PC-9 (cell line): Measurements from ENCODE around the gene FAM185A. TPM values are rescaled to one million over a fixed set of nuclear protein-coding genes. Genes with fewer than 3 reads are reported as not detected.

Experiments
- BruUV-seq: library from RNA; stranded (reverse); fragments of 400-500 nt; replicated peaks from 2 replicates; lab custom pipeline; 2021; lab: Mats Ljungman, UMichigan
- CTCF ChIA-PET: fragments of 300-600 bp; sonication (Branson Sonifier 250); formaldehyde crosslinking; loops from one replicate; lab custom pipeline; 2022; ENCODE audit warnings: antibody characterized with exemption; lab: Charles Lee
- POLR2A ChIA-PET: fragments of 300-600 bp; sonication (Branson Sonifier 250); formaldehyde crosslinking; loops from one replicate; lab custom pipeline; 2022; ENCODE audit warnings: antibody characterized with exemption; ENCODE audit not compliant: unreplicated experiment; lab: Charles Lee
- DNase-seq, 2 experiments: peaks; one replicate each; pipeline versions ENCODE4 v3.0.0 to v3.0.0-alpha.2; 2015 to 2022; ENCODE audit warnings: mixed read lengths in 1 of 2
- H2AFZ ChIP-seq: fragments of 200-600 bp; sonication (generic); 2 replicates; pipeline ENCODE4 v1.8.1; 2017; ENCODE audit warnings: antibody characterized with exemption
- H3F3A ChIP-seq: fragments of 200-600 bp; sonication (generic); 2 replicates; pipeline ENCODE4 v1.8.1; 2017; ENCODE audit warnings: antibody characterized with exemption, mild to moderate bottlenecking, low read depth; ENCODE audit not compliant: insufficient read depth
- H3K27ac ChIP-seq: fragments of 200-600 bp; sonication (generic); 2 replicates; pipeline ENCODE4 v1.6.1; 2016; ENCODE audit warnings: mixed run types
- H3K27me3 ChIP-seq: fragments of 200-600 bp; sonication (generic); 2 replicates; pipeline ENCODE4 v1.6.1; 2016; ENCODE audit warnings: low read depth, mixed run types; ENCODE audit not compliant: insufficient read depth
- H3K36me3 ChIP-seq: fragments of 200-600 bp; sonication (generic); 2 replicates; pipeline ENCODE4 v1.6.1; 2016; ENCODE audit warnings: low read depth, mixed run types
- H3K4me1 ChIP-seq: fragments of 200-600 bp; sonication (generic); replicated peaks from 2 replicates; pipeline ENCODE4 v1.6.1; 2016; ENCODE audit warnings: mixed run types; ENCODE audit not compliant: insufficient read depth
- H3K4me2 ChIP-seq: fragments of 200-600 bp; sonication (generic); 2 replicates; pipeline ENCODE4 v1.6.1; 2017; ENCODE audit warnings: mixed run types
- H3K4me3 ChIP-seq: fragments of 200-600 bp; sonication (generic); 2 replicates; pipeline ENCODE4 v1.6.1; 2016; ENCODE audit warnings: mixed run types
- H3K79me2 ChIP-seq: fragments of 200-600 bp; sonication (generic); 2 replicates; pipeline ENCODE4 v1.6.1; 2017; ENCODE audit warnings: low read depth, mixed run types
- H3K9me2 ChIP-seq: fragments of 200-600 bp; sonication (generic); 2 replicates; pipeline ENCODE4 v1.8.1; 2017; ENCODE audit warnings: mild to moderate bottlenecking; ENCODE audit not compliant: insufficient read depth
- H3K9me3 ChIP-seq: fragments of 200-600 bp; sonication (generic); 2 replicates; pipeline ENCODE4 v1.8.1; 2016; ENCODE audit warnings: low read depth; ENCODE audit not compliant: insufficient read depth
- H4K20me1 ChIP-seq: fragments of 200-600 bp; sonication (generic); 2 replicates; pipeline ENCODE4 v1.8.1; 2017; ENCODE audit not compliant: insufficient read depth
- CTCF ChIP-seq: fragments of 200-600 bp; sonication (generic); conservative IDR thresholded peaks from 2 replicates; pipeline ENCODE4 v1.6.1; 2017; ENCODE audit warnings: mixed run types, antibody characterized with exemption, mild to moderate bottlenecking, moderate library complexity
- EZH2 ChIP-seq: fragments of 200-600 bp; sonication (generic); IDR thresholded peaks from 2 replicates; pipeline ENCODE4 v1.8.0; 2017; ENCODE audit warnings: antibody characterized with exemption, low read depth
- intact Hi-C: fragments of 100-400 bp; cut with micrococcal nuclease; formaldehyde crosslinking; loops from one replicate; pipeline ENCODE4 v1.10.0; 2022; ENCODE audit not compliant: unreplicated experiment
- total RNA-seq: library from RNA; stranded (reverse); gene quantifications from 2 replicates; pipeline ENCODE4 v1.2.3, GENCODE V29; 2021

FAM185A gene
- total RNA-seq, 1 experiment from 2014 or later: 9.2 TPM

- H3K9me3 ChIP-seq: no peaks in the 10 kb centered on the region
- H3K4me2 ChIP-seq: no peak overlapping the region
- no peaks in the 10 kb centered on the region for H3K79me2 ChIP-seq
- H3K4me3 ChIP-seq: no peak overlapping the region
- intact Hi-C loops: no loop called here
- 0 out of 2 replicates have a peak, but pooled peaks cover 3% of the 10 kb centered on the region for H3K9me2 ChIP-seq
- H3F3A ChIP-seq: no peaks in the 10 kb centered on the region; the same call in 1 of the 2 replicates
- ChIA-PET POLR2A (no interaction called here), CTCF (no interaction called here)
- DNase-seq: no peak
- H3K36me3 ChIP-seq: no peaks in the 10 kb centered on the region
- H3K27ac ChIP-seq: no peak overlapping the region
- no peaks in the 10 kb centered on the region for H4K20me1 ChIP-seq
- TF ChIP-seq CTCF (no peak), EZH2 (no peak)
- H3K27me3 ChIP-seq: no peaks in the 10 kb centered on the region
- H2AFZ ChIP-seq: no peak overlapping the region
- BruUV-seq: no TSS peak
- peaks cover 7% of the 10 kb centered on the region; the same call in 1 of the 2 replicates for H3K4me1 ChIP-seq
These were observed 64.6 kb downstream of the FAM185A start for GRCh38 chr7:102813191-102814024.

GRCh38 chr7:102814025-102814471 lies 65.2 kb downstream of the FAM185A start:
- POLR2A ChIA-PET: no interaction called here
- Histone ChIP-seq H3F3A (no peaks in the 10 kb centered on the region; the same call in 1 of the 2 replicates), H3K27ac (no peak overlapping the region), H3K4me3 (no peak overlapping the region), H3K9me3 (no peaks in the 10 kb centered on the region), H2AFZ (no peak overlapping the region), H3K79me2 (no peaks in the 10 kb centered on the region), H3K9me2 (0 out of 2 replicates have a peak, but pooled peaks cover 3% of the 10 kb centered on the region), H3K36me3 (no peaks in the 10 kb centered on the region), H3K4me1 (peaks cover 7% of the 10 kb centered on the region; the same call in 1 of the 2 replicates), H4K20me1 (no peaks in the 10 kb centered on the region), H3K4me2 (no peak overlapping the region), H3K27me3 (no peaks in the 10 kb centered on the region)
- no TSS peak for BruUV-seq
- CTCF ChIA-PET: no interaction called here
- DNase-seq: no peak
- no peak for TF ChIP-seq CTCF
- TF ChIP-seq EZH2: no peak
- intact Hi-C loops: no loop called here

GRCh38 chr7:102817616-102818573 lies 69.1 kb downstream of the FAM185A start:
- H4K20me1 ChIP-seq: no peaks in the 10 kb centered on the region
- H3K4me1 ChIP-seq: peaks cover 7% of the 10 kb centered on the region; the same call in 1 of the 2 replicates
- H3K9me2 ChIP-seq: no peaks in the 10 kb centered on the region
- POLR2A ChIA-PET: no interaction called here
- no peak overlapping the region for H2AFZ ChIP-seq
- H3K27me3 ChIP-seq: no peaks in the 10 kb centered on the region
- H3K4me3 ChIP-seq: no peak overlapping the region
- no peak for DNase-seq
- CTCF ChIA-PET: no interaction called here
- no peaks in the 10 kb centered on the region for H3K36me3 ChIP-seq
- TF ChIP-seq CTCF (no peak), EZH2 (no peak)
- no peaks in the 10 kb centered on the region; the same call in 1 of the 2 replicates for H3F3A ChIP-seq
- H3K79me2 ChIP-seq: no peaks in the 10 kb centered on the region
- no peak overlapping the region for H3K27ac ChIP-seq
- intact Hi-C loops: no loop called here
- no peak overlapping the region for H3K4me2 ChIP-seq
- BruUV-seq: no TSS peak
- no peaks in the 10 kb centered on the region for H3K9me3 ChIP-seq
